NOMO-1 treated with dmso at 0.1 percent for 144 hours (cell line): ENCODE results near the gene CLDN22.

Source experiments
- DNase-seq: peaks from one replicate; lab custom pipeline; 2025; ENCODE audit not compliant: unreplicated experiment; lab: John Stamatoyannopoulos, UW

The CLDN22 gene

GRCh38 chr4:183323295-183323694 lies 3.2 kb upstream of the CLDN22 start:
- DNase-seq, result no peak

GRCh38 chr4:183322326-183322725 lies 2.2 kb upstream of the CLDN22 start, which contains the start of gene CLDN24:
CLDN24 (minus strand) TSS chr4:183322426; CDS start chr4:183322426, 0 bp downstream.
- DNase-seq, result no peak

- DNase-seq, result no peak
These were observed 1.4 kb upstream of the CLDN22 start for GRCh38 chr4:183321516-183321915.

- no peak for DNase-seq
These were observed 1.0 kb upstream of the CLDN22 start for GRCh38 chr4:183321079-183321478.

- no peak for DNase-seq
These were observed 1.4 kb downstream of the CLDN22 start for GRCh38 chr4:183318656-183319055.

- no peak for DNase-seq
These were observed 5.3 kb downstream of the CLDN22 start for GRCh38 chr4:183314806-183315205.

GRCh38 chr4:183314336-183314735 lies 5.7 kb downstream of the CLDN22 start:
- no peak for DNase-seq

- DNase-seq, result no peak
These were observed 7.2 kb downstream of the CLDN22 start for GRCh38 chr4:183312841-183313240.

GRCh38 chr4:183306811-183307210 lies 13.3 kb downstream of the CLDN22 start:
- no peak for DNase-seq

- no peak for DNase-seq
These were observed 15.5 kb downstream of the CLDN22 start for GRCh38 chr4:183304538-183304937.

GRCh38 chr4:183304067-183304466 lies 16.0 kb downstream of the CLDN22 start:
- no peak for DNase-seq

- DNase-seq, result no peak
These were observed 16.8 kb downstream of the CLDN22 start for GRCh38 chr4:183303301-183303700.

GRCh38 chr4:183300655-183301054 lies 19.4 kb downstream of the CLDN22 start:
- no peak for DNase-seq

- no peak for DNase-seq
These were observed 20.0 kb downstream of the CLDN22 start for GRCh38 chr4:183300070-183300469.

- no peak for DNase-seq
These were observed 20.6 kb downstream of the CLDN22 start for GRCh38 chr4:183299464-183299863.

GRCh38 chr4:183297675-183298074 lies 22.4 kb downstream of the CLDN22 start:
- DNase-seq, result no peak

GRCh38 chr4:183295711-183296110 lies 24.4 kb downstream of the CLDN22 start:
- no peak for DNase-seq

GRCh38 chr4:183291070-183291469 lies 29.0 kb downstream of the CLDN22 start:
- no peak for DNase-seq

- no peak for DNase-seq
These were observed 30.4 kb downstream of the CLDN22 start for GRCh38 chr4:183289688-183290087.

- DNase-seq, result no peak
These were observed 31.1 kb downstream of the CLDN22 start for GRCh38 chr4:183288955-183289354.

GRCh38 chr4:183287677-183288076 lies 32.4 kb downstream of the CLDN22 start:
- no peak for DNase-seq

- DNase-seq, result no peak
These were observed 32.8 kb downstream of the CLDN22 start for GRCh38 chr4:183287309-183287659.

- no peak for DNase-seq
These were observed 33.3 kb downstream of the CLDN22 start for GRCh38 chr4:183286590-183287308.
